ENCODE measurements around the gene GRIN3A. TPM values are rescaled to one million over a fixed set of nuclear protein-coding genes. Genes with fewer than 3 reads are reported as not detected.

Gene GRIN3A
- total RNA-seq, 1 experiment from 2014 or later: 0.02 TPM

DNA sequence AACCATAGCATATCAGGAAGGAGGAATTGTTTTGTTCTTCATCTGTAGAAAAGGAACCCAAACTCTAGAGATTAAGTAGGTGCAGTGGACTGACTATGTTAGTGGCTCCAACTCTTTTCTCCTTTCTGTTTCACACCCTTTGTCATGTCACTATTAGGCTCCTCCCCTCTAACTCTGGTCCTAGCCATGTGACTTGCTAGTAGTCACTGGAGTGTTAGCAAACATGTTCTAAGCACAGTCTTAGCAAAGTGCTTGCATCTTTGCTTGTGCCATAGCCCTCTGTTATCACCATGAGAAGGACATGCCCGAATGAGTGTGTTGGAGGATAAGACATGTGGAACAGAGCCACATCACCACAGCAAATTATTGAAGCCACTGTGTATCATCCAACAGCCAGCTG is 88.3 kb downstream of the GRIN3A start (continued):
- TF ChIP-seq, protein P1, sequence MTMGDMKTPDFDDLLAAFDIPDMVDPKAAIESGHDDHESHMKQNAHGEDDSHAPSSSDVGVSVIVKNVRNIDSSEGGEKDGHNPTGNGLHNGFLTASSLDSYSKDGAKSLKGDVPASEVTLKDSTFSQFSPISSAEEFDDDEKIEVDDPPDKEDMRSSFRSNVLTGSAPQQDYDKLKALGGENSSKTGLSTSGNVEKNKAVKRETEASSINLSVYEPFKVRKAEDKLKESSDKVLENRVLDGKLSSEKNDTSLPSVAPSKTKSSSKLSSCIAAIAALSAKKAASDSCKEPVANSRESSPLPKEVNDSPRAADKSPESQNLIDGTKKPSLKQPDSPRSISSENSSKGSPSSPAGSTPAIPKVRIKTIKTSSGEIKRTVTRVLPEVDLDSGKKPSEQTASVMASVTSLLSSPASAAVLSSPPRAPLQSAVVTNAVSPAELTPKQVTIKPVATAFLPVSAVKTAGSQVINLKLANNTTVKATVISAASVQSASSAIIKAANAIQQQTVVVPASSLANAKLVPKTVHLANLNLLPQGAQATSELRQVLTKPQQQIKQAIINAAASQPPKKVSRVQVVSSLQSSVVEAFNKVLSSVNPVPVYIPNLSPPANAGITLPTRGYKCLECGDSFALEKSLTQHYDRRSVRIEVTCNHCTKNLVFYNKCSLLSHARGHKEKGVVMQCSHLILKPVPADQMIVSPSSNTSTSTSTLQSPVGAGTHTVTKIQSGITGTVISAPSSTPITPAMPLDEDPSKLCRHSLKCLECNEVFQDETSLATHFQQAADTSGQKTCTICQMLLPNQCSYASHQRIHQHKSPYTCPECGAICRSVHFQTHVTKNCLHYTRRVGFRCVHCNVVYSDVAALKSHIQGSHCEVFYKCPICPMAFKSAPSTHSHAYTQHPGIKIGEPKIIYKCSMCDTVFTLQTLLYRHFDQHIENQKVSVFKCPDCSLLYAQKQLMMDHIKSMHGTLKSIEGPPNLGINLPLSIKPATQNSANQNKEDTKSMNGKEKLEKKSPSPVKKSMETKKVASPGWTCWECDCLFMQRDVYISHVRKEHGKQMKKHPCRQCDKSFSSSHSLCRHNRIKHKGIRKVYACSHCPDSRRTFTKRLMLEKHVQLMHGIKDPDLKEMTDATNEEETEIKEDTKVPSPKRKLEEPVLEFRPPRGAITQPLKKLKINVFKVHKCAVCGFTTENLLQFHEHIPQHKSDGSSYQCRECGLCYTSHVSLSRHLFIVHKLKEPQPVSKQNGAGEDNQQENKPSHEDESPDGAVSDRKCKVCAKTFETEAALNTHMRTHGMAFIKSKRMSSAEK (CRISPR knock-in tag; IDR thresholded peaks at IDR 0.05; ENCODE audit: borderline replicate concordance): no peak
- TF ChIP-seq MXD4 (CRISPR knock-in tag; IDR thresholded peaks at IDR 0.05; ENCODE audit: borderline replicate concordance) (no peak), GABPB1 (CRISPR knock-in tag; IDR thresholded peaks at IDR 0.05) (no peak), GTF2I (CRISPR knock-in tag; conservative IDR thresholded peaks at IDR 0.05) (no peak), RELA (CRISPR knock-in tag; IDR thresholded peaks at IDR 0.05; ENCODE audit: borderline replicate concordance) (no peak), EMX1 (CRISPR knock-in tag; IDR thresholded peaks at IDR 0.05) (no peak)
- TF ChIP-seq, protein P2, sequence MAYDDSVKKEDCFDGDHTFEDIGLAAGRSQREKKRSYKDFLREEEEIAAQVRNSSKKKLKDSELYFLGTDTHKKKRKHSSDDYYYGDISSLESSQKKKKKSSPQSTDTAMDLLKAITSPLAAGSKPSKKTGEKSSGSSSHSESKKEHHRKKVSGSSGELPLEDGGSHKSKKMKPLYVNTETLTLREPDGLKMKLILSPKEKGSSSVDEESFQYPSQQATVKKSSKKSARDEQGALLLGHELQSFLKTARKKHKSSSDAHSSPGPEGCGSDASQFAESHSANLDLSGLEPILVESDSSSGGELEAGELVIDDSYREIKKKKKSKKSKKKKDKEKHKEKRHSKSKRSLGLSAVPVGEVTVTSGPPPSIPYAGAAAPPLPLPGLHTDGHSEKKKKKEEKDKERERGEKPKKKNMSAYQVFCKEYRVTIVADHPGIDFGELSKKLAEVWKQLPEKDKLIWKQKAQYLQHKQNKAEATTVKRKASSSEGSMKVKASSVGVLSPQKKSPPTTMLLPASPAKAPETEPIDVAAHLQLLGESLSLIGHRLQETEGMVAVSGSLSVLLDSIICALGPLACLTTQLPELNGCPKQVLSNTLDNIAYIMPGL (CRISPR knock-in tag; IDR thresholded peaks at IDR 0.05): no peak
- TF ChIP-seq, protein P3, sequence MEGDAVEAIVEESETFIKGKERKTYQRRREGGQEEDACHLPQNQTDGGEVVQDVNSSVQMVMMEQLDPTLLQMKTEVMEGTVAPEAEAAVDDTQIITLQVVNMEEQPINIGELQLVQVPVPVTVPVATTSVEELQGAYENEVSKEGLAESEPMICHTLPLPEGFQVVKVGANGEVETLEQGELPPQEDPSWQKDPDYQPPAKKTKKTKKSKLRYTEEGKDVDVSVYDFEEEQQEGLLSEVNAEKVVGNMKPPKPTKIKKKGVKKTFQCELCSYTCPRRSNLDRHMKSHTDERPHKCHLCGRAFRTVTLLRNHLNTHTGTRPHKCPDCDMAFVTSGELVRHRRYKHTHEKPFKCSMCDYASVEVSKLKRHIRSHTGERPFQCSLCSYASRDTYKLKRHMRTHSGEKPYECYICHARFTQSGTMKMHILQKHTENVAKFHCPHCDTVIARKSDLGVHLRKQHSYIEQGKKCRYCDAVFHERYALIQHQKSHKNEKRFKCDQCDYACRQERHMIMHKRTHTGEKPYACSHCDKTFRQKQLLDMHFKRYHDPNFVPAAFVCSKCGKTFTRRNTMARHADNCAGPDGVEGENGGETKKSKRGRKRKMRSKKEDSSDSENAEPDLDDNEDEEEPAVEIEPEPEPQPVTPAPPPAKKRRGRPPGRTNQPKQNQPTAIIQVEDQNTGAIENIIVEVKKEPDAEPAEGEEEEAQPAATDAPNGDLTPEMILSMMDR (IDR thresholded peaks at IDR 0.05): no peak

DNA sequence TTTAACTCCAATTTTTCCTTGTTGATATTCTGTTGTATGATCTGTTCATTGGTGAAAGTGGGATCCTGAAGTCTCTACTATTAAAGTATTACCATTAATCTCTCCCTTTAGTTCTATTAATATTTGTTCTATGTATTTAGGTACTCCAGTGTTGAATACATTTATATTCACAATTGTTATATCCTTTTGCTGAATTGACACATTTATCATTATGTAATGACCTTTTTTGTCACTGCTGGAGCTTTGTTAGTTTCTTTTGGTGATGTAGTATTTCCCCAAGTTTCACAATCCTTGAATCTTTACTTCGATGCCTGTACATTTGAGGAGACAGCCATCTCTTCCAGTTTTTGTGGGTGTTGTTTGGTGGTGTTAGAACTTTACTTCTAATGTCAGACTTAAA is 90.0 kb downstream of the GRIN3A start:
- no peaks in the 10 kb centered on the region for H3K4me1 Mint-ChIP-seq
- H3K4me3 Mint-ChIP-seq: no peak overlapping the region
- ATAC-seq (no peak), DNase-seq (ENCODE audit: low spot score) (no peak)
- no peaks in the 10 kb centered on the region for H3K36me3 Mint-ChIP-seq
- no peak for TF ChIP-seq RORB (CRISPR knock-in tag; IDR thresholded peaks at IDR 0.05)
- TF ChIP-seq RELA (CRISPR knock-in tag; IDR thresholded peaks at IDR 0.05; ENCODE audit: borderline replicate concordance): no peak
- TF ChIP-seq, protein P4, sequence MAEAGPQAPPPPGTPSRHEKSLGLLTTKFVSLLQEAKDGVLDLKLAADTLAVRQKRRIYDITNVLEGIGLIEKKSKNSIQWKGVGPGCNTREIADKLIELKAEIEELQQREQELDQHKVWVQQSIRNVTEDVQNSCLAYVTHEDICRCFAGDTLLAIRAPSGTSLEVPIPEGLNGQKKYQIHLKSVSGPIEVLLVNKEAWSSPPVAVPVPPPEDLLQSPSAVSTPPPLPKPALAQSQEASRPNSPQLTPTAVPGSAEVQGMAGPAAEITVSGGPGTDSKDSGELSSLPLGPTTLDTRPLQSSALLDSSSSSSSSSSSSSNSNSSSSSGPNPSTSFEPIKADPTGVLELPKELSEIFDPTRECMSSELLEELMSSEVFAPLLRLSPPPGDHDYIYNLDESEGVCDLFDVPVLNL (CRISPR knock-in tag; IDR thresholded peaks at IDR 0.05; ENCODE audit: borderline replicate concordance, low read depth): no peak
- no peak for TF ChIP-seq TP53 (CRISPR knock-in tag; IDR thresholded peaks at IDR 0.05)
- TF ChIP-seq FOXP1 (CRISPR knock-in tag; IDR thresholded peaks at IDR 0.05; ENCODE audit: borderline replicate concordance): no peak
- TF ChIP-seq, protein P5, sequence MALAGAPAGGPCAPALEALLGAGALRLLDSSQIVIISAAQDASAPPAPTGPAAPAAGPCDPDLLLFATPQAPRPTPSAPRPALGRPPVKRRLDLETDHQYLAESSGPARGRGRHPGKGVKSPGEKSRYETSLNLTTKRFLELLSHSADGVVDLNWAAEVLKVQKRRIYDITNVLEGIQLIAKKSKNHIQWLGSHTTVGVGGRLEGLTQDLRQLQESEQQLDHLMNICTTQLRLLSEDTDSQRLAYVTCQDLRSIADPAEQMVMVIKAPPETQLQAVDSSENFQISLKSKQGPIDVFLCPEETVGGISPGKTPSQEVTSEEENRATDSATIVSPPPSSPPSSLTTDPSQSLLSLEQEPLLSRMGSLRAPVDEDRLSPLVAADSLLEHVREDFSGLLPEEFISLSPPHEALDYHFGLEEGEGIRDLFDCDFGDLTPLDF (CRISPR knock-in tag; IDR thresholded peaks at IDR 0.05): no peak
- TF ChIP-seq NFYB (CRISPR knock-in tag; conservative IDR thresholded peaks at IDR 0.05; ENCODE audit: low read depth): no peak
- TF ChIP-seq, protein P6, sequence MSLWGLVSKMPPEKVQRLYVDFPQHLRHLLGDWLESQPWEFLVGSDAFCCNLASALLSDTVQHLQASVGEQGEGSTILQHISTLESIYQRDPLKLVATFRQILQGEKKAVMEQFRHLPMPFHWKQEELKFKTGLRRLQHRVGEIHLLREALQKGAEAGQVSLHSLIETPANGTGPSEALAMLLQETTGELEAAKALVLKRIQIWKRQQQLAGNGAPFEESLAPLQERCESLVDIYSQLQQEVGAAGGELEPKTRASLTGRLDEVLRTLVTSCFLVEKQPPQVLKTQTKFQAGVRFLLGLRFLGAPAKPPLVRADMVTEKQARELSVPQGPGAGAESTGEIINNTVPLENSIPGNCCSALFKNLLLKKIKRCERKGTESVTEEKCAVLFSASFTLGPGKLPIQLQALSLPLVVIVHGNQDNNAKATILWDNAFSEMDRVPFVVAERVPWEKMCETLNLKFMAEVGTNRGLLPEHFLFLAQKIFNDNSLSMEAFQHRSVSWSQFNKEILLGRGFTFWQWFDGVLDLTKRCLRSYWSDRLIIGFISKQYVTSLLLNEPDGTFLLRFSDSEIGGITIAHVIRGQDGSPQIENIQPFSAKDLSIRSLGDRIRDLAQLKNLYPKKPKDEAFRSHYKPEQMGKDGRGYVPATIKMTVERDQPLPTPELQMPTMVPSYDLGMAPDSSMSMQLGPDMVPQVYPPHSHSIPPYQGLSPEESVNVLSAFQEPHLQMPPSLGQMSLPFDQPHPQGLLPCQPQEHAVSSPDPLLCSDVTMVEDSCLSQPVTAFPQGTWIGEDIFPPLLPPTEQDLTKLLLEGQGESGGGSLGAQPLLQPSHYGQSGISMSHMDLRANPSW (CRISPR knock-in tag; conservative IDR thresholded peaks at IDR 0.05; ENCODE audit: low read depth): no peak
- no peak for TF ChIP-seq KAT7 (CRISPR knock-in tag; IDR thresholded peaks at IDR 0.05; ENCODE audit: borderline replicate concordance)
- TF ChIP-seq, protein P7, sequence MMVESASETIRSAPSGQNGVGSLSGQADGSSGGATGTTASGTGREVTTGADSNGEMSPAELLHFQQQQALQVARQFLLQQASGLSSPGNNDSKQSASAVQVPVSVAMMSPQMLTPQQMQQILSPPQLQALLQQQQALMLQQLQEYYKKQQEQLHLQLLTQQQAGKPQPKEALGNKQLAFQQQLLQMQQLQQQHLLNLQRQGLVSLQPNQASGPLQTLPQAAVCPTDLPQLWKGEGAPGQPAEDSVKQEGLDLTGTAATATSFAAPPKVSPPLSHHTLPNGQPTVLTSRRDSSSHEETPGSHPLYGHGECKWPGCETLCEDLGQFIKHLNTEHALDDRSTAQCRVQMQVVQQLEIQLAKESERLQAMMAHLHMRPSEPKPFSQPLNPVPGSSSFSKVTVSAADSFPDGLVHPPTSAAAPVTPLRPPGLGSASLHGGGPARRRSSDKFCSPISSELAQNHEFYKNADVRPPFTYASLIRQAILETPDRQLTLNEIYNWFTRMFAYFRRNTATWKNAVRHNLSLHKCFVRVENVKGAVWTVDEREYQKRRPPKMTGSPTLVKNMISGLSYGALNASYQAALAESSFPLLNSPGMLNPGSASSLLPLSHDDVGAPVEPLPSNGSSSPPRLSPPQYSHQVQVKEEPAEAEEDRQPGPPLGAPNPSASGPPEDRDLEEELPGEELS (CRISPR knock-in tag; IDR thresholded peaks at IDR 0.05): no peak
- no peak for TF ChIP-seq TCF7 (CRISPR knock-in tag; IDR thresholded peaks at IDR 0.05; ENCODE audit: low read depth)
- TF ChIP-seq, protein P8, sequence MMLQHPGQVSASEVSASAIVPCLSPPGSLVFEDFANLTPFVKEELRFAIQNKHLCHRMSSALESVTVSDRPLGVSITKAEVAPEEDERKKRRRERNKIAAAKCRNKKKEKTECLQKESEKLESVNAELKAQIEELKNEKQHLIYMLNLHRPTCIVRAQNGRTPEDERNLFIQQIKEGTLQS (CRISPR knock-in tag; conservative IDR thresholded peaks at IDR 0.05): no peak
- POLR2A ChIA-PET: no interaction called here
- no peak overlapping the region for H3K27ac Mint-ChIP-seq
- H3K27me3 Mint-ChIP-seq (ENCODE audit: low read depth): no peaks in the 10 kb centered on the region
- H3K9me3 Mint-ChIP-seq: peaks cover 7% of the 10 kb centered on the region
- CTCF ChIA-PET: no interaction called here
